Activated CD4-positive, alpha-beta T cell treated with anti-CD3 and anti-CD28 coated beads, Interleukin-2, amount 10 ng/mL, durations not matched to agents 24 days and 14 days (primary cell): Measurements from ENCODE around the gene CCDC88C. TPM values are rescaled to one million over a fixed set of nuclear protein-coding genes. Genes with fewer than 3 reads are reported as not detected.
"Not testable (repeated sequence)": the region's sequence is repeated elsewhere in the genome, so short reads cannot be mapped to it uniquely, and the experiment has no call there.

ENCODE experiments used
- DNase-seq: peaks from one replicate; pipeline ENCODE4 v3.0.0; 2022
- H3K27ac Mint-ChIP-seq: one replicate; pipeline ENCODE4 v1.8.0; 2022; ENCODE audit warnings: mild to moderate bottlenecking, mixed read lengths
- H3K27me3 Mint-ChIP-seq: one replicate; pipeline ENCODE4 v1.8.0; 2022; ENCODE audit warnings: mixed read lengths
- H3K36me3 Mint-ChIP-seq: one replicate; pipeline ENCODE4 v1.8.0; 2022; ENCODE audit warnings: low read depth, mild to moderate bottlenecking, mixed read lengths
- H3K4me1 Mint-ChIP-seq: one replicate; pipeline ENCODE4 v1.8.0; 2021; ENCODE audit warnings: mixed read lengths
- H3K4me3 Mint-ChIP-seq: one replicate; pipeline ENCODE4 v1.8.0; 2022; ENCODE audit warnings: mild to moderate bottlenecking, moderate library complexity, mixed read lengths
- H3K9me3 Mint-ChIP-seq: one replicate; pipeline ENCODE4 v1.8.0; 2021; ENCODE audit warnings: mixed read lengths
- intact Hi-C: fragments of 100-400 bp; cut with micrococcal nuclease; formaldehyde crosslinking; loops from one replicate; pipeline ENCODE4 v1.15.1; 2023
- total RNA-seq: library from RNA; stranded (reverse); gene quantifications from 2 replicates; pipeline ENCODE4 v1.2.3, GENCODE V29; 2022

Gene CCDC88C
- total RNA-seq, 1 donor from 2014 or later = 89.9 TPM

GRCh38 chr14:91425531-91425944 lies 7.9 kb upstream of the CCDC88C start:
- H3K36me3 Mint-ChIP-seq, H3K27me3 Mint-ChIP-seq, intact Hi-C loops, DNase-seq, H3K4me3 Mint-ChIP-seq, H3K27ac Mint-ChIP-seq, H3K4me1 Mint-ChIP-seq, H3K9me3 Mint-ChIP-seq: not testable (repeated sequence)

- H3K36me3 Mint-ChIP-seq = no peaks in the 10 kb centered on the region
- peaks cover 6% of the 10 kb centered on the region for H3K27me3 Mint-ChIP-seq
- no peak overlapping the region for H3K27ac Mint-ChIP-seq
- H3K4me1 Mint-ChIP-seq = peaks cover 10% of the 10 kb centered on the region
- no peak overlapping the region for H3K4me3 Mint-ChIP-seq
- intact Hi-C loops = no loop called here
- no peak for DNase-seq
- peaks cover under 1% of the 10 kb centered on the region for H3K9me3 Mint-ChIP-seq
Measured at GRCh38 chr14:91424813-91425530, 7.4 kb upstream of the CCDC88C start.

- Mint-ChIP-seq H3K4me3 (no peak overlapping the region), H3K9me3 (no peaks in the 10 kb centered on the region), H3K4me1 (peaks cover 18% of the 10 kb centered on the region), H3K27ac (no peak overlapping the region), H3K27me3 (peaks cover 2% of the 10 kb centered on the region), H3K36me3 (peaks cover 6% of the 10 kb centered on the region)
- intact Hi-C loops = no loop called here
- no peak for DNase-seq
Measured at GRCh38 chr14:91420686-91421085, 3.1 kb upstream of the CCDC88C start.

- peak overlapping the region; percentile 88 for H3K27ac Mint-ChIP-seq
- no peaks in the 10 kb centered on the region for H3K9me3 Mint-ChIP-seq
- peaks cover 16% of the 10 kb centered on the region for H3K36me3 Mint-ChIP-seq
- DNase-seq = no peak
- H3K4me1 Mint-ChIP-seq = peaks cover 28% of the 10 kb centered on the region
- H3K27me3 Mint-ChIP-seq = peaks cover 2% of the 10 kb centered on the region
- intact Hi-C loops = loop anchor here (2.0 to 5.0 kb wide), 5 partner anchors 91 to 1022 kb away; partner anchors contain the start of genes CALM1, GPR68, PPP4R3A and RPS6KA5
- no peak overlapping the region for H3K4me3 Mint-ChIP-seq
Measured at GRCh38 chr14:91419451-91419850, 1.8 kb upstream of the CCDC88C start.

GRCh38 chr14:91419044-91419397 lies 1.4 kb upstream of the CCDC88C start:
- H3K9me3 Mint-ChIP-seq = no peaks in the 10 kb centered on the region

GRCh38 chr14:91418387-91419043 lies 895 bp upstream of the CCDC88C start:
- Mint-ChIP-seq H3K27ac (peak overlapping the region; percentile 88), H3K27me3 (peaks cover 2% of the 10 kb centered on the region), H3K4me3 (peak overlapping the region; percentile 76), H3K9me3 (no peaks in the 10 kb centered on the region), H3K4me1 (peaks cover 36% of the 10 kb centered on the region), H3K36me3 (peaks cover 25% of the 10 kb centered on the region)
- intact Hi-C loops = loop anchor here (1.0 to 5.0 kb wide), 6 partner anchors 92 to 1021 kb away; partner anchors contain the start of genes CALM1, GPR68, PPP4R3A and RPS6KA5
- peak; percentile 95 for DNase-seq

More at GRCh38 chr14:91419044-91419397, 1.4 kb upstream of the CCDC88C start:
- peaks cover 20% of the 10 kb centered on the region for H3K36me3 Mint-ChIP-seq
- H3K4me1 Mint-ChIP-seq = peaks cover 32% of the 10 kb centered on the region
- peak overlapping the region; percentile 88 for H3K27ac Mint-ChIP-seq
- intact Hi-C loops = loop anchor here (2.0 to 5.0 kb wide), 5 partner anchors 92 to 1022 kb away; partner anchors contain the start of genes CALM1, GPR68, PPP4R3A and RPS6KA5
- no peak for DNase-seq
- H3K27me3 Mint-ChIP-seq = peaks cover 2% of the 10 kb centered on the region
- peak overlapping the region; percentile 76 for H3K4me3 Mint-ChIP-seq

- peak overlapping the region; percentile 88 for H3K27ac Mint-ChIP-seq
- peak overlapping the region; percentile 76 for H3K4me3 Mint-ChIP-seq
- no peak for DNase-seq
- H3K9me3 Mint-ChIP-seq = no peaks in the 10 kb centered on the region
- peaks cover 41% of the 10 kb centered on the region for H3K4me1 Mint-ChIP-seq
- peaks cover 29% of the 10 kb centered on the region for H3K36me3 Mint-ChIP-seq
- peaks cover 2% of the 10 kb centered on the region for H3K27me3 Mint-ChIP-seq
- intact Hi-C loops = loop anchor here (1.0 to 5.0 kb wide), 8 partner anchors 17 to 1021 kb away; partner anchors contain the start of genes CALM1, GPR68, PPP4R3A and RPS6KA5
Measured at GRCh38 chr14:91417983-91418386, 365 bp upstream of the CCDC88C start.

GRCh38 chr14:91416744-91417119 lies 888 bp downstream of the CCDC88C start:
- Mint-ChIP-seq H3K27me3 (peaks cover 2% of the 10 kb centered on the region), H3K4me3 (peak overlapping the region; percentile 90), H3K9me3 (no peaks in the 10 kb centered on the region), H3K4me1 (peaks cover 49% of the 10 kb centered on the region), H3K27ac (peak overlapping the region; percentile 99), H3K36me3 (peaks cover 35% of the 10 kb centered on the region)
- peak; percentile 78 for DNase-seq
- intact Hi-C loops = loop anchor here (1.0 to 5.0 kb wide), 10 partner anchors 11 to 1019 kb away; partner anchors contain the start of genes CALM1, GPR68 and RPS6KA5

- peaks cover 2% of the 10 kb centered on the region for H3K27me3 Mint-ChIP-seq
- peaks cover 38% of the 10 kb centered on the region for H3K36me3 Mint-ChIP-seq
- no peaks in the 10 kb centered on the region for H3K9me3 Mint-ChIP-seq
- peak; percentile 92 for DNase-seq
- peaks cover 56% of the 10 kb centered on the region for H3K4me1 Mint-ChIP-seq
- peak overlapping the region; percentile 99 for H3K27ac Mint-ChIP-seq
- intact Hi-C loops = loop anchor here (1.0 to 5.0 kb wide), 10 partner anchors 11 to 1019 kb away; partner anchors contain the start of genes CALM1, GPR68 and RPS6KA5
- H3K4me3 Mint-ChIP-seq = peak overlapping the region; percentile 90
Measured at GRCh38 chr14:91415794-91416743, 1.6 kb downstream of the CCDC88C start.

GRCh38 chr14:91414475-91414833 lies 3.2 kb downstream of the CCDC88C start:
- Mint-ChIP-seq H3K36me3 (peaks cover 49% of the 10 kb centered on the region), H3K4me1 (peaks cover 71% of the 10 kb centered on the region), H3K9me3 (no peaks in the 10 kb centered on the region), H3K27ac (peak overlapping the region; percentile 99), H3K27me3 (no peaks in the 10 kb centered on the region), H3K4me3 (peak overlapping the region; percentile 90)
- intact Hi-C loops = no loop called here
- peak; percentile 58 for DNase-seq

GRCh38 chr14:91413547-91414474 lies 3.8 kb downstream of the CCDC88C start:
- intact Hi-C loops = no loop called here

GRCh38 chr14:91412939-91413338 lies 4.7 kb downstream of the CCDC88C start:
- H3K27ac Mint-ChIP-seq = peak overlapping the region; percentile 62
- no peak for DNase-seq
- peaks cover 59% of the 10 kb centered on the region for H3K36me3 Mint-ChIP-seq
- no peaks in the 10 kb centered on the region for H3K27me3 Mint-ChIP-seq
- intact Hi-C loops = no loop called here
- H3K9me3 Mint-ChIP-seq = no peaks in the 10 kb centered on the region
- H3K4me1 Mint-ChIP-seq = peaks cover 73% of the 10 kb centered on the region
- peak overlapping the region; percentile 90 for H3K4me3 Mint-ChIP-seq

More at GRCh38 chr14:91413547-91414474, 3.8 kb downstream of the CCDC88C start:
- peaks cover 67% of the 10 kb centered on the region for H3K4me1 Mint-ChIP-seq
- peak overlapping the region; percentile 99 for H3K27ac Mint-ChIP-seq
- DNase-seq = peak; percentile 77
- no peaks in the 10 kb centered on the region for H3K27me3 Mint-ChIP-seq
- H3K4me3 Mint-ChIP-seq = peak overlapping the region; percentile 90
- H3K9me3 Mint-ChIP-seq = no peaks in the 10 kb centered on the region
- peaks cover 51% of the 10 kb centered on the region for H3K36me3 Mint-ChIP-seq
